Vagina (tissue), 2 donors: ENCODE data around the gene NUP210.

ENCODE experiments used
- POLR2A ChIP-seq, 2 donors: fragments of 450-650 bp; IDR thresholded peaks; one replicate each; pipeline ENCODE4 v1.6.1; 2017; ENCODE audit warnings: antibody characterized with exemption in 2 of 2, mild to moderate bottlenecking in 2 of 2, moderate library complexity in 2 of 2
- POLR2AphosphoS5 ChIP-seq, 2 donors: sonication (generic); formaldehyde crosslinking; IDR thresholded peaks; one replicate each; pipeline ENCODE4 v1.9.0; 2017; ENCODE audit warnings: antibody characterized with exemption in 2 of 2, mild to moderate bottlenecking in 2 of 2, low read depth in 1 of 2; ENCODE audit not compliant: insufficient read depth in 1 of 2
- TF ChIP-seq, protein P1 (sequence below), 3 experiments: fragments of 450-650 bp in 2 of 3; fragments of 200-600 bp in 1 of 3; sonication (generic) in 1 of 3; IDR thresholded peaks; one replicate each; pipeline ENCODE4 v1.5.1; 2017 to 2019; ENCODE audit warnings: antibody characterized with exemption in 3 of 3, mild to moderate bottlenecking in 2 of 3, moderate library complexity in 2 of 3

DNA sequence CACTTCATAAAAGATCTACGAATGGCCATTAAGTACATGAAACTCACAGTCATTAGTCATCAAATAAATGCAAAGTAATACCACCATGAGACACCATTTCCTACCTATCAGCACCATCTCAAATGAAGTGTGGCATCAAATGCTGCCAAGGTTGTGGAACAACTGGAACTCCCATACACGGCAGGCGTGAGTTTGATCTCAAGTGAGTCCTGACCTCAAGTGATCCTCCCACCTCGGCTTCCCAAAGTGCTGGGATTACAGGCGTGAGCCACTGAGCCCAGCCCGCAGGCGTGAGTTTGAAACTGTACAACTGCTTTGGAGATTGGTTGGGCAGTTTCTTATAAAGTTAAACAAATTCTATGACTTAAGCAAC, 31.2 kb upstream of the NUP210 start:
- no peak for TF ChIP-seq POLR2AphosphoS5 (IDR thresholded peaks at IDR 0.05; ENCODE audit: insufficient read depth in 1 of 2, low read depth in 1 of 2)
- TF ChIP-seq, protein P1, sequence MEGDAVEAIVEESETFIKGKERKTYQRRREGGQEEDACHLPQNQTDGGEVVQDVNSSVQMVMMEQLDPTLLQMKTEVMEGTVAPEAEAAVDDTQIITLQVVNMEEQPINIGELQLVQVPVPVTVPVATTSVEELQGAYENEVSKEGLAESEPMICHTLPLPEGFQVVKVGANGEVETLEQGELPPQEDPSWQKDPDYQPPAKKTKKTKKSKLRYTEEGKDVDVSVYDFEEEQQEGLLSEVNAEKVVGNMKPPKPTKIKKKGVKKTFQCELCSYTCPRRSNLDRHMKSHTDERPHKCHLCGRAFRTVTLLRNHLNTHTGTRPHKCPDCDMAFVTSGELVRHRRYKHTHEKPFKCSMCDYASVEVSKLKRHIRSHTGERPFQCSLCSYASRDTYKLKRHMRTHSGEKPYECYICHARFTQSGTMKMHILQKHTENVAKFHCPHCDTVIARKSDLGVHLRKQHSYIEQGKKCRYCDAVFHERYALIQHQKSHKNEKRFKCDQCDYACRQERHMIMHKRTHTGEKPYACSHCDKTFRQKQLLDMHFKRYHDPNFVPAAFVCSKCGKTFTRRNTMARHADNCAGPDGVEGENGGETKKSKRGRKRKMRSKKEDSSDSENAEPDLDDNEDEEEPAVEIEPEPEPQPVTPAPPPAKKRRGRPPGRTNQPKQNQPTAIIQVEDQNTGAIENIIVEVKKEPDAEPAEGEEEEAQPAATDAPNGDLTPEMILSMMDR (IDR thresholded peaks at IDR 0.05), result no peak
- no peak for TF ChIP-seq POLR2A (IDR thresholded peaks at IDR 0.05)
